22Rv1 (cell line): ENCODE data around the gene GID4.
"Not testable (repeated sequence)": the region's sequence is repeated elsewhere in the genome, so short reads cannot be mapped to it uniquely, and the experiment has no call there.

Source experiments
- H3K27ac ChIP-seq: fragments of 450-650 bp; 2 replicates; pipeline ENCODE4 v1.5.1; 2017
- ZFX ChIP-seq: fragments of 450-650 bp; IDR thresholded peaks from 2 replicates; pipeline ENCODE4 v1.6.1; 2017; ENCODE audit warnings: antibody characterized with exemption, borderline replicate concordance
- TF ChIP-seq, protein P1 (sequence below): fragments of 450-650 bp; IDR thresholded peaks from 2 replicates; pipeline ENCODE4 v1.5.1; 2017; ENCODE audit warnings: mild to moderate bottlenecking

The GID4 gene

DNA sequence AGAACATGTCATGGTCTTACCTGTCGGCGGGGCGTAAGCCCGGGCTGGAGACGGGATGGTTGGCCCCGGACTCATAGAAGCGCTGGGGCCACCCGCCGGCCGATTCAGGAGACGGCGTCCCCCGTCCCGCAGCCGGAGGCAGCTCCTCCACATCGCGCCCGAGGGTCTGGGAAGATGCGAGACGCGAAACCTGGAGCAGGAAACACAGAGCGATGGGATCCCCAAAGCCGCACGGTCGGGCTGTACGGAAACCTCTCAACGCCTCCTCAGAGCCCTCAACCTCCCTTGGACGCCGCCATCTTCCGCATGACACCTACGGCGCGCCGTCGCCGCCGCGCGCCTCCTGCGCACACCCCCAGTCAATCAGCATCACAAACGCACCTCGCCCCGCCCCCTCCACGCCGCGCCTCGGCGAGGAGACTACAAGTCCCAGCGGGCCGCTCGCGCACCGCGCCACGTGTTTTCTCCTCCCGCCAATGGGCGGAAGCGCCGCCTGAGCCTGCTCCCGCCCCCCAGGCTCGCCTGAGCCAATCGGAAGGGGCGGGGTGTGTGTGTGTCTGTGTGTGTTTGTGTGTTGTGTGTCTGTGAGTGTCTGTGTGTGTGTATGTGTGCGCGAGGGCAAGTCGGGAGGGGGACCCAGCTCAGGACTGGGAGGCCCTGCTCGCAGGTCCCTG is at the start of gene GID4, which contains the start of gene ATPAF2:
GID4 (plus strand) TSS at position 548 of the 674 bp plus-strand sequence; CDS start at position 605, 57 bp downstream.
ATPAF2 (minus strand) TSS at position 308 of the 674 bp plus-strand sequence; CDS start at position 153, 155 bp downstream.
- peak within 1 kb of the TSS; percentile 51 for H3K27ac ChIP-seq

DNA sequence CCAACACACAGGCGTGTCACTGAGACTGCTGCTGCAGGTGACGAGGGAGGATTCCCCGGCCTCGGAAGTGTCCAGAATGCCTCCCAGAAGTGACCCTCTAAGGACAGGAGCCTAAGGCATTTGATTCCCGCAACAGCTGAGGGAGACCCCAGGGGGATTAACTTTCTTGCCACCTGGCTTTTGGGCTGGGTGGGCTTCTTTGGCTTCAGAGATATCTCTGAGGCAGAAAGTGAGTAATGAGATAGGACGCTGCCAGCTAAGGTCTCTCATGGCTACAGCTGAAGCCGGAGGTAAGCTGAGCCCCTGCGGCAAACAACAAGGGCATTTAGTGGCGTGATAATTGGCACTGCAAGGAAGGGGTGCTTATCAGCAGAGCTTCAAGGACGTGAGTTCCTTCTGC is 49.6 kb upstream of the GID4 start:
- no peak overlapping the region for H3K27ac ChIP-seq
- TF ChIP-seq, protein P1, sequence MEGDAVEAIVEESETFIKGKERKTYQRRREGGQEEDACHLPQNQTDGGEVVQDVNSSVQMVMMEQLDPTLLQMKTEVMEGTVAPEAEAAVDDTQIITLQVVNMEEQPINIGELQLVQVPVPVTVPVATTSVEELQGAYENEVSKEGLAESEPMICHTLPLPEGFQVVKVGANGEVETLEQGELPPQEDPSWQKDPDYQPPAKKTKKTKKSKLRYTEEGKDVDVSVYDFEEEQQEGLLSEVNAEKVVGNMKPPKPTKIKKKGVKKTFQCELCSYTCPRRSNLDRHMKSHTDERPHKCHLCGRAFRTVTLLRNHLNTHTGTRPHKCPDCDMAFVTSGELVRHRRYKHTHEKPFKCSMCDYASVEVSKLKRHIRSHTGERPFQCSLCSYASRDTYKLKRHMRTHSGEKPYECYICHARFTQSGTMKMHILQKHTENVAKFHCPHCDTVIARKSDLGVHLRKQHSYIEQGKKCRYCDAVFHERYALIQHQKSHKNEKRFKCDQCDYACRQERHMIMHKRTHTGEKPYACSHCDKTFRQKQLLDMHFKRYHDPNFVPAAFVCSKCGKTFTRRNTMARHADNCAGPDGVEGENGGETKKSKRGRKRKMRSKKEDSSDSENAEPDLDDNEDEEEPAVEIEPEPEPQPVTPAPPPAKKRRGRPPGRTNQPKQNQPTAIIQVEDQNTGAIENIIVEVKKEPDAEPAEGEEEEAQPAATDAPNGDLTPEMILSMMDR: no peak
- no peak for TF ChIP-seq ZFX

More for the DNA sequence above, at the start of gene GID4, which contains the start of gene ATPAF2:
- TF ChIP-seq, protein P1: peak; percentile 14; the same call in 1 of the 2 replicates
- no peak for TF ChIP-seq ZFX

DNA sequence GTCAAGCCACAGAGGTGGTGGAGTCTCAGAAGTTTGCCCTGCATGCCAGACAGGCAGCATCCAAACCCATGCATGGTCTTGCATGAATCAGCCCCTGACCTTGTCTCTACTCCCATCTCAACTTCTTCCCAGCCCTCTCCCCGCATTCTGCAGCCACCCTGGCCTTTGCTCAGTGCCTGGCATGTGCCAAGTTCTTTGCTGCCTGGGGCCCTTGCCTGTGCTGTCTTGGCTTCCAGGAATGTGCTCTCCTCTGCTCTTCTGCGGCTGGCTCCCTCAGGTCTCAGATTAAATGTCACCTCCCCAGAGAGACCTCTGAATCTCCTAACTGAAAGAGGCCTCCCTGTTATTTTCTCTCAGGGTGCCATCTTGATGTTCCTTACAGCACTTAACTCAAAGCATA is 48.9 kb upstream of the GID4 start:
- no peak overlapping the region for H3K27ac ChIP-seq
- TF ChIP-seq ZFX: no peak
- TF ChIP-seq, protein P1: no peak

DNA sequence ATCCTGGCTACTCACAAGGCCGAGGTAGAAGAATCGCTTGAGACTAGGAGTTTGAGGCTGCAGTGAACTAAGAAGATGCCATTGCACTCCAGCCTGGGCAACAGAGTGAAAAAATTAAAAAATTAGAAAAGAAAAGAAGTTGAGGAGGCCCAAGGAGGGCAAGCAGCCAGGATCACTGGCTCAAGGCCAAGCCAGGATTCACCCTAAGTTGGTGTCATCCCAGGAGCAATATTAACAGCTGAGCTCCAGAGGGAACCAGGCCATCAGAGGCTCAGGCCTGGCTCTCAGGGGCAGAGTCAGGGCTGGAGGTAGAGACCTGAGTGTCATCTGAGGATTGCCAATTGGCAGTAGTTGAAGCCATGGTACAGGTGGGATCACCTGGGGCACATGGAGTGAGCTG is 45.8 kb upstream of the GID4 start:
- no peak overlapping the region for H3K27ac ChIP-seq

DNA sequence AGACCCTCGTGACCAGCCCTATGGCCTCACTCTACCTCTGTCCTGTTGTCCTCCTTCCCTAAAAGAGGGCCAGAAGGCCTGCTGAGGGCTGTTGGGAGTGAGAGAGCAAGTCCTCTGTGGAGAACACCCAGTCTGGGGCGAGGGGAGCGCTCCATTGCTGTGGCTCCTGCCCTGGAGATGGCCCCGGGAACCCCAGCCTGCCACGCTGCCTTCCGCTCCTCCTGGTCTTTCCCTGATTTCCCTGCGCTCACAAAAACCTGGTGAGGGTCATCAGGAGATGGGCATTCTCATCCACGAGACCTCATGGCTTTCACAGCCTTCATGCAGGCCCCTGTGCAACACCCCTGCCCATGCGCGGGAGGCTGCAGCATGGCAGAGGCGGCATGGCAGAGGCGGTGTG is 45.4 kb upstream of the GID4 start:
- H3K27ac ChIP-seq: no peak overlapping the region
- no peak for TF ChIP-seq ZFX
- TF ChIP-seq, protein P1: no peak

More for the DNA sequence above, 45.8 kb upstream of the GID4 start:
- no peak for TF ChIP-seq ZFX
- TF ChIP-seq, protein P1: no peak

DNA sequence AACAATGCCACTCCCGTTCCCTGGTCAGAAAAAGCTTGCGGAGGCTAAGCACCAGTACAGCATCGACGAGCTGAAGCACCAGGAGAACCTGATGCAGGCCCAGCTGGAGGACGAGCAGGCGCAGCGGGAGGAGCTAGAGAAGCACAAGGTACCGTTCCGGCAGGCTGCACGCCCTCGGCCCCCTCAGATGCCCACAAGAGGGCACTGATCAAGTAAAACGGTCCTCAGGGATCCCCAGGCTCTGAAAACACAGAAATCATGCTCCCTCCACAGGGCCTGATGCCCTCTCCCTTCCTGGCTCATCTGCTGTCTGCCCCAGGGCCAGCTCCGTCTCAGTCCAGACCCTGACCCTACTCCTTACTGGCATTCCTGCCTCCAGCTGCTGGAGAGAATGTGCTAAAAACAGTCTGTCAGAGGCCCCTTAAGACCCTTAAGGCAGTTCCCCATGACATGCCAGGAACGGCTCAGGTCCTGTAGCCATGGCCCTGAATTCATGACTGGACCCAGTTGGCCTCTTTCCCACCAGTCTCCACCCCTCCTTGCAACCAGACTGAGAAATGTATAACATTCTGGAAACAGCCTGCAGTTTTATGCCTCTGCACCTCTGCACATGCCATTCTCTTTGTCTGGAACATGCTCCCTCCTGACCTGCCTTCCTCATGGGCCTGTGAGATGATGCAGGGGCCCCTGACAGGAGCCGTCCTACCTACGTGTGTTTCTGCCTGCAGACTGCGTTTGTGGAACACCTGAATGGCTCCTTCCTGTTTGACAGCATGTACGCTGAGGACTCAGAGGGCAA is 44.7 kb upstream of the GID4 start:
- no peak overlapping the region for H3K27ac ChIP-seq
- TF ChIP-seq ZFX: no peak
- TF ChIP-seq, protein P1: peak; percentile 14

DNA sequence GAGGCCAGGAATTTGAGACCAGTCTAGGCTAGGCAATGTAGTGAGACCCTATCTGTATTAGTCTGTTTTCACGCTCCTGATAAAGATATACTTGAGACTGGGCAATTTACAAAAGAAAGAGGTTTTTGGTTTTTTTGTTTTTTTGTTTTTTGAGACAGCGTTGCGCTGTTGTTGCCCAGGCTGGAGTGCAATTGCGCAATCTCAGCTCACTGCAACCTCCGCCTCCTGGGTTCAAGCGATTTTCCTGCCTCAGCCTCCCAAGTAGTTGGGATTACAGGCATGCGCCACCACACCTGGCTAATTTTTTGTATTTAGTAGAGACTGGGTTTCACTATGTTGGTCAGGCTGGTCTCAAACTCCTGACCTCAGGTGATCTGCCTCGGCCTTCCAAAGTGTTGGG is 43.3 kb upstream of the GID4 start:
- H3K27ac ChIP-seq: not testable (repeated sequence)
